ENCODE measurements around the gene MMUT. TPM values are rescaled to one million over a fixed set of nuclear protein-coding genes. Genes with fewer than 3 reads are reported as not detected.
"Not testable (repeated sequence)": the region's sequence is repeated elsewhere in the genome, so short reads cannot be mapped to it uniquely, and the experiment has no call there.

Gene MMUT
- total RNA-seq (2014; rRNA removed; shearing (Covaris generic)) = 12.7 and 15.1 TPM in 2 replicates

DNA sequence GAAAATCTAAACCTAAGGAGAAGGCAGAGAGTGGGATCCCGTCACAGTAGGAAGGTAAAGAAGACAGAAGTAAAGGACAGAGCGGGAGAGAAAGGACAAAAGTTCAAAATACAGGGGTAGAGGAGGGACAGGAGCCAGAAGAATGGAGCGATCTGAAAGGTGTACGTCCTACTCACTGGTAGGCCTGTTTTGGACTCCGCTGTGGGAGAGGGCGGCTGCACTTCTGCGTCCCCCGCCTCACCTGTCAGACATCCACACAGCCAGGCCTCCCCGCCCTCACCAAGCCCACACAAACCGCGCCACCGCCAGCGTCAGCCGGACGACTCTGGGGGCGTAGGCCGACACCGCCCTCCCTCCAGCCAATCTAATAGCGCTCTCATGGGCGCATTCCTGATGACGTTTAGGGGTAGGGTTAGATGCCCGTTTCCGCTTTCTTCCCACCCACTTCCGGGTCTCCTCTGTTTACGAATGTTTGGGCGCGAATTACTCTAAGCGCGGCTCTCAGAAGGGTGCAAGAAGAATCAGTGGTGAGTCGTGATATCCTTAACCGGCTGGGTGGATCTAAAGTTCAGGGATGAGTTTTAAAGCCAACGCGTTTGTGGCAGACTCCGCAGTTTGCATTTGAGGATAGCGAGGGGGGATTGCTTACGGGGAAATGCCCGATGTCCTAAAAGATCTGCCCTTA, at the start of gene MMUT, which contains the start of gene CENPQ:
MMUT (minus strand) TSS at position 327 of the 685 bp plus-strand sequence. CDS start 3,787 bp downstream, outside the sequence.
CENPQ (plus strand) TSS at position 444 of the 685 bp plus-strand sequence. CDS start 6,807 bp downstream, outside the sequence.
- peak; percentile 96 for DNase-seq (ENCODE audit: low spot score)
- in situ Hi-C loops (cut with HindIII; ENCODE audit: low sequenced_read_pairs) = no loop called here

DNA sequence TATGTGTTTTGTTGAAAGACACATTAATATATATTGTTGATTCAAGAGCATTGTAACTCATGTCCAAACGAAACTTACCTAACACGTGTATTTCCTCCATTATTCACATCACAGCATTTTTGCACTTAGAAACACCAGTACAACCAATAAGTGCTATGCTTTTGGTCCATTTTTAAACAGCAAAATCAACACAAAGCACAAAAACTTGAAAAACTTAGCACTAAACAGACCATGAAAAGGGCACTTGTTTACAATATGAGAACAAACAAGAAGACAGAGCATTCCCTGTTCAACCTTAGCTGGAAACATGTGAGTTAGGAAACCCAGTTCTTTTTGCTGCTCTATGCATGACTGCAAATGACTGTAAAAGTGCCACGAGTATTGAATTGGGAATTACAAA, 46.3 kb upstream of the MMUT start:
- in situ Hi-C loops (cut with HindIII; ENCODE audit: low sequenced_read_pairs) = no loop called here
- DNase-seq (ENCODE audit: low spot score) = no peak

DNA sequence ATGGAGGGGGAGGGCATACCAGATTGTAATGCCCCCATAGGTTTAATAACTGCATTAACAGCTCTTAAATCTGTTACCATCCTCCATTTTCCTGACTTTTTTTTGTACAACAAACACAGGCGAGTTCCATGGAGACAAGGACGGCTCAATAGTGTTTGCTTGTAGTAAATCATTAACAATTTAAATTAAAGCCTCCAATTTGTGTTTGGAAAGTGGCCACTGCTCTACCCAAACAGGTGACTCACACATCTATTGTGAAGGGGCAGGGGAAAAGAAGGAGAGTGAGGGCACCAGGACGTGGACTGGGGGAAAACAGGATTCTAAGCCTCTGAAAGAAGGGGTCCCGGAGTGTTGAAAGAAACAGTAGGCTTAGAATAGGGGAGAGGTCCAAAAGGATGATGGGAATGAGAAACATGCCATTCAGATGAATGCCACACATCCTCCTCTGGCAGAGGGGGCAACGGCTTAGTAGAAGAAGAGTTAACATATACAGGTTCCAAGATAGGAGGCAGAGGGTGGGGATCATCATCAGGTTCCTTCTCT, 43.6 kb upstream of the MMUT start:
- in situ Hi-C loops (cut with HindIII; ENCODE audit: low sequenced_read_pairs) = no loop called here
- no peak for DNase-seq (ENCODE audit: low spot score)

DNA sequence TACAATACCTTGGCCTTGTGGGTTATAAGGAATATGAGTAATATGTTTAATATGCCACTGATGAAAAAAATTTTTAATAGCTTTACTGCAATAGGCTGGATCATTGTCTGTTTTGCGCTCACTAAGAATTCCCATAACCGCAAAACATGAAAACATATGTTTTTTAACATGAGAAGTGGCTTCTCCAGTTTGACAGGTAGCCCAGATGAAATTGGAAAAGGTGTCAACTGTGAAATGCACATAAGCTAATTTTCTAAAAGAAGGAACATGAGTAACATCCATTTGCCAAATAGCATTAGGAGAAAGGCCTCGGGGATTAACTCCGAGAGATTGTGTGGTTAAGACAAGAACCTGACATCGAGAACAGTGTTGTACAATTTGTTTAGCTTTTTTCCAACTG, 41.6 kb upstream of the MMUT start:
- DNase-seq (ENCODE audit: low spot score) = no peak
- in situ Hi-C loops (cut with HindIII; ENCODE audit: low sequenced_read_pairs) = no loop called here

DNA sequence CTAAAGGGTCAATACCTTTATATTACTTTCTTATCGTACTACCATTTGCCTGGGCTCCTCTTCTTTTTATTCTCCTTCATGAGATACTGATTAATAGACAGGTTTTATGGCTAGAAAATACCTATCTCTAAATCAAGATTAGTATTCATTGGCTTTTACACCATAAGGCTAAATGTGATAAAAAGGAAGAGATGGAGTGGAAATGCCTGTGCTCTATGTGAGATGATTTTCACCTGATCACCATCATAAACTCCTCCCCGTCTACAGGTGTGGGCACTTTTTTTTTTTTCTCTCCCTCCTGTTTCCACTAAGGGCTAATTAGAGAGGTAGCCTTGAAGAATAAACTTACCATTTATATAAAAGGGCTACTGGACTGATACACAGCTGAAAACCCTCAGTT, 36.6 kb upstream of the MMUT start, which contains the start of gene GLYATL3:
GLYATL3 (plus strand) TSS at position 301 of the 400 bp plus-strand sequence. CDS start 12,068 bp downstream, outside the sequence.
- DNase-seq (ENCODE audit: low spot score) = no peak
- in situ Hi-C loops (cut with HindIII; ENCODE audit: low sequenced_read_pairs) = no loop called here

DNA sequence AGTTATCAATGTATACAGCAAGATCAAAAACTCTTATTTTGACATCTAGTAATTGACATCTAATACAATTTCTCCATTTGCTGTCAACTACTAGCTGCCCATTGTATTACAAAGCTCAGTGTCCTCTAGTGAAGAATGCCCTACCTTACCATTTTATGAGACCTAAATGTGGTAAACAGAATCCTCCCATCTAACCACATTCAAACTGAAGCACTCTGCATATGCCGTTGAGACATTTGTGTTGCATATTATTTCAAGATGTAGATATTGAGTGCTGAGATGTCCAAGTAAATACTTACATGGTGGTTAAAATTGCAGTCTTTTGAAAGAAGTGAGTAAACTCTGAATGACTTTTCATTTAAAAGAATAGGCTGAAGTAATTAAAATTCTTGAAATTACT, 36.1 kb upstream of the MMUT start:
- DNase-seq (ENCODE audit: low spot score) = no peak
- in situ Hi-C loops (cut with HindIII; ENCODE audit: low sequenced_read_pairs) = no loop called here

DNA sequence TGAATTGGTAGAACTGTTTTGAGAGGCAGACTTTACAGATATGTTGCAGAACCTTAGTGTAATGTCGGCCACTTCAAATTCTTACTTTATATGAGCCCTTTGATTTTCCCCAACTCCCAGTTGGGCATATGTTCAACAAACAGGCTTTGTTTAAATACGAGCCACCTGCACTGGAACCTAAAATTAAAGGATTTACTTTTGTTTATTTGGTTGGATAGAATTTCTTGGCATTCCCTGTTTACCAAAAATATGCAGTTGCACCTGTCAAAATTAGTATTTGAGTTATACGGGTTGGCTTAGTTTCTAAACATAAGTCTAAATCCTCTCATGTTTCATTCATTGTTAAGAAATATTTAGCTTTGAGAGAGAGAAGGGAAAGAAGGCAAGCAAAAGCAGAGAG, 34.3 kb upstream of the MMUT start:
- no peak for DNase-seq (ENCODE audit: low spot score)
- in situ Hi-C loops (cut with HindIII; ENCODE audit: low sequenced_read_pairs) = no loop called here

DNA sequence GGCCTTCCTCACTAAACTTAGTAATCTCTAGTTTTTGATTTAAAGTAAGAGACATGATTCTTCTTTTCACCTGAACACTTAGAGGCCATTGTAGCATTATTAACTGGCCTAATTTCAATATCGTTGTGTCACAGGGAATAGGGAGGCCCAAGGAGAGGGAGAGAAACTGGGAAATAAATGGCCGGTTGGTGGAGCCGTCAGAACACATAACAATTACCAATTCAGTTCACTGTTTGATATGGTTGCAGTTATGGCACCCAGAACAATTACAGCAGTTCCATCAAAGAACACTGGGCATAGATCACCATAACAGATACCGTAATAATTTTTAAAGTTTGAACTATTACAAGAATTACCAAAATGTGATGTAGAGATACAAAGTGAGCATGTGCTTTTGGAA, 27.6 kb upstream of the MMUT start:
- in situ Hi-C loops (cut with HindIII; ENCODE audit: low sequenced_read_pairs) = no loop called here
- no peak for DNase-seq (ENCODE audit: low spot score)

DNA sequence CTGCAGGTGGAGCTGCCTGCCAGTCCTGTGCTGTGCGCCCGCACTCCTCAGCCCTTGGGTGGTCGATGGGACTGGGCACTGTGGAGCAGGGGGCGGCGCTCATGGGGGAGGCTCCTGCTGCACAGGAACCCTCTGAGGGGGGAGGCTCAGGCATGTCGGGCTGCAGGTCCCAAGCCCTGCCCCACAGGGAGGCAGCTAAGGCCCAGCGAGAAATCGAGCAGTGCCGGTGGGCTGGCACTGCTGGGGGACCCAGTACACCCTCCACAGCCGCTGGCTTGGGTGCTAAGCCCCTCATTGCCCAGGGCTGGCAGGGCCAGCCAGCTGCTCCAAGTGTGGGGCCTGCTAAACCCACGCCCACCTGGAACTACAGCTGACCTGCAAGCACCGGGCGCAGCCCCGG, 20.3 kb upstream of the MMUT start:
- in situ Hi-C loops (cut with HindIII; ENCODE audit: low sequenced_read_pairs); DNase-seq (ENCODE audit: low spot score): not testable (repeated sequence)

DNA sequence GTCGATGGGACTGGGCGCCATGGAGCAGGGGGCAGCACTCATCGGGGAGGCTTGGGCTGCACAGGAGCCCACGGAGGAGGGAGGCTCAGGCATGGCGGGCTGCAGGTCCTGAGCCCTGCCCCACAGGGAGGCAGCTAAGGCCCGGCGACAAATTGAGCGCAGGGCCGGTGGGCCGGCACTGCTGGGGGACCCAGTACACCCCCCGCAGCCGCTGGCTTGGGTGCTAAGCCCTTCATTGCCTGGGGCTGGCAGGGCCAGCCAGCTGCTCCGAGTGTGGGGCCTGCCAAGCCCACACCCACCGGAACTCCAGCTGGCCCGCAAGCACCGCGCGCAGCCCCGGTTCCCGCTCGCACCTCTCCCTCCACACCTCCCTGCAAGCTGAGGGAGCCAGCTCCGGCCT, 18.8 kb upstream of the MMUT start:
- in situ Hi-C loops (cut with HindIII; ENCODE audit: low sequenced_read_pairs); DNase-seq (ENCODE audit: low spot score): not testable (repeated sequence)

DNA sequence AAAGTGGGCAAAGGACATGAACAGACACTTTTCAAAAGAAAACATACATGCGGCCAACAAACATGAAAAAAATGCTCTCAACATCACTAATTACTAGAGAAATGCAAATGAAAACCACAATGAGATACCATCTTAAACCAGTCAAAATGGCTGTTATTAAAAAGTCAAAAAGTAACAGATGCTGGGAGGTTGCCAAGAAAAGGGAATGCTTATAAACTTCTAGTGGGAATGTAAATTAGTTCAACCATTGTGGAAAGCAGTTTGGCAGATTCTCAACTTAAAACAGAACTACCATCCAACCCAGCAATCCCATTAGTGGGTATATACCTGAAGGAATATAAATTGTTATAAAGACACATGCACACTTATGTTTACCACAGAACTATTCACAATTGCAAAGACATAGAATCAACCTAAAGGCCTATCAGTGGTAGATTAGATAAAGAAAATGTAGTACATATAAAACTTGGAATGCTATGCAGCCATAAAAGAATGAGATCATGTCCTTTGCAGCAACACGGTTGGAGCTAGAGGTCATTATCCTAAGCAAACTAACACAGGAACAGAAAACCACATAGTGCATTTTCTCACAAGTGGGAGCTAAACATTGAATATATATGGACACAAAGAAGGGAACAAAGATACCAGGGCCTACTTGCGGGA, 16.4 kb upstream of the MMUT start:
- no peak for DNase-seq (ENCODE audit: low spot score)
- in situ Hi-C loops (cut with HindIII; ENCODE audit: low sequenced_read_pairs) = no loop called here

DNA sequence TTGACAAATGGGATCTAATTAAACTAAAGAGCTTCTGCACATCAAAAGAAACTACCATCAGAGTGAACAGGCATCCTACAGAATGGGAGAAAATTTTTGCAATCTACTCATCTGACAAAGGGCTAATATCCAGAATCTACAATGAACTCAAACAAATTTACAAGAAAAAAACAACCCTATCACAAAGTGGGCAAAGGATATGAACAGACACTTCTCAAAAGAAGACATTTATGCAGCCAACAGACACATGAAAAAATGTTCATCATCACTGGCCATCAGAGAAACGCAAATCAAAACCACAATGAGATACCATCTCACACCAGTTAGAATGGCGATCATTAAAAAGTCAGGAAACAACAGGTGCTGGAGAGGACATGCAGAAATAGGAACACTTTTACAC, 13.5 kb upstream of the MMUT start:
- in situ Hi-C loops (cut with HindIII; ENCODE audit: low sequenced_read_pairs); DNase-seq (ENCODE audit: low spot score): not testable (repeated sequence)

DNA sequence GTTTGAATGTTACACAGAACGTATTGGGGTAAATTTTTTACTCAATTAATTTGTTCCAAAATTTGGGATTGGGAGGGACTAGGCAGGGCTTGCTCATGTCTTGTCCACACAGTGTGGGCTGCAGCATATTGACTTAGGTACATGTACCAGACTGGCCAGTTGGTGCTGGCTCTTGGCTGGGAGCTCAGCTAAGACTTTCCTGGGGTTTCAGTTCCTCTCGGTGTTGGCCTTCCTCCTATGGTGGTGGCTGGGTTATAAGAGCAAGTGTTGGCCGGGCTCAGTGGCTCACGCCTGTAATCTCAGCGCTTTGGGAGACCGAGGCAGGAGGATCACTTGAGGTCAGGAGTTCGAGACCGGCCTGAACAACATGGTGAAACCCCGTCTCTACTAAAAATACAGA, 5.0 kb upstream of the MMUT start:
- in situ Hi-C loops (cut with HindIII; ENCODE audit: low sequenced_read_pairs) = no loop called here
- no peak for DNase-seq (ENCODE audit: low spot score)

DNA sequence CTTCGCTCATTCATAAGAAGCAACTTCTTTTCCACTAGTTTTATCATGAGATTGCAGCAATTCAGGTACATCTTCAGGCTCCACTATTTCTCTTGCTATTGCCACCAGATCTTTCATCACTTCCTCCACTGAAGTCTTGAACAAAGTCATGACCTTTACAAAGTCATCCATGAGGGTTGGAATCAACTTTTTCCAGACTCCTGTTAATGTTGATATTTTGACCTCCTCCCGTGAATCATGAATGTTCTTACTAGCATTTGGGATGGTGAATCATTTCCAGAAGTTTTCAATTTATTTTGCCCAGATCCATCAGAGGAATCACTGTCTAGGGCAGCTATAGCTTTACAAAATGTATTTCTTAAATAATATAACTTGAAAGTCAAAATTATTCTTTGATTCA, 1.6 kb upstream of the MMUT start:
- DNase-seq (ENCODE audit: low spot score) = no peak
- in situ Hi-C loops (cut with HindIII; ENCODE audit: low sequenced_read_pairs) = no loop called here

DNA sequence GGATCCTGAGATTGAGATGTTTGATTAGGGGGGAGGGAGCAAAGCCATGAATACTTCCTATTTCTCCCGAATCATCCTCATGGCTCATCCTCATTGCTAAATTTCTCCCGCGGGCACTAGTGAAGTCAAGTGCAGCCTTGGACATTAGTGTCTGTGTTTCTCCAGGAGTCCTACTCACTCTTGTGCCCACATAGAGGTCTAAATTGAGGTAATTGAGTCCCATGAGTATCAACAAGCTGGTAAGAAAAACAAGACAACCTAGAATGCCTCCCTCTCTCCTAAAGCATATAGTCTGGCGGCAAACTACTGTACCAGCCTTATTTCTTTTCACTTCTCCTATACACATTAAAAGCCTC, 537 bp upstream of the MMUT start:
- DNase-seq (ENCODE audit: low spot score) = no peak
- in situ Hi-C loops (cut with HindIII; ENCODE audit: low sequenced_read_pairs) = no loop called here

DNA sequence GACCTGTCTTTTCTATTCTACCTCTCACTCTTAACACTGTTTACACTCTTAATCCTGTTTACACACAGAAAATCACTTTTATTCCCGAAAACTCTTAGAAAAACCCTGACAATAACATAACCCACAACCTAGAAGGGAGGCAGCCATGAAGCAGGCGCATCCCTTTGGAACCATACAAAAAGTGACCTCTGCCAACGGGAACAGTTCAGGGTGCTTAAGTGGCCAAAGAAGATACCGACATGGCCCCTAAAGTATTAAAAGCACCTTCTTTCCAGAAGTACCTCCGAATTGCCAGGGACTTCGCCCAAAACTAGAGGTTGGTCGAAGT, 490 bp downstream of the MMUT start:
- in situ Hi-C loops (cut with HindIII; ENCODE audit: low sequenced_read_pairs) = no loop called here
- no peak for DNase-seq (ENCODE audit: low spot score)

DNA sequence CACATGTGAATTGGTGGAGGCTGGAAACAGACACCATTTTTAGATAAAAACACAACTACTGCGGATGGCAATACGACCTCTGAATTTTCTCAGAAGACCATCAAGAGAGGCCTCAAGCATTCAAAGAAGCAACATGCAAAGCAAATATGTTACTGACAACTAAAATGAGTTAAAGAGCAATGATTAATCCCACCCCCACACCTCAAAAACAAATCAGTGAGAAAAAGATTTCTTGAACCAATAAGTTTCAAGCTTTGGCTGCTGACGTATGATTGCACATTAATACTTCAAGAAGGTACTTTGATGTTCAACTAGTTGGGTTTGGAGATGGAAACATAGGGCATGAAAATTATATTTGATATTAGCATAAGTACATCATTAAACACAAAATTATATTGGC, 982 bp downstream of the MMUT start:
- in situ Hi-C loops (cut with HindIII; ENCODE audit: low sequenced_read_pairs) = no loop called here

DNA sequence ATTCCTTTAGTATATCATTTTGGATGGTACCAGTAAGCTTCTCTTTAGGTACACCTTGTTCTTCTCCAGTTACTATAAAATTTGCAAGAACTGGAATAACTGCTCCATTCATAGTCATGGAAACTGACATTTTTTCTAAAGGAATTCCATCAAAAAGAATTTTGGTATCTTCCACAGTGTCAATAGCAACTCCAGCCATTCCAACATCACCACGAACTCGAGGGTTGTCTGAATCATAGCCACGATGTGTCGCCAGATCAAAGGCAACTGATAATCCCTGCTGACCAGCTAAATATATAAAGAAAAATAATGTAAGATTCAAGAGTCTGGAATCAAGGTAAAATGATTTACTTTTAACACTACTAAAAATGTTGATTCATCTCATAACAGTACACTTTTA, 5.3 kb downstream of the MMUT start:
- no peak for DNase-seq (ENCODE audit: low spot score)
- in situ Hi-C loops (cut with HindIII; ENCODE audit: low sequenced_read_pairs) = no loop called here

More for the DNA sequence above, 982 bp downstream of the MMUT start:
- DNase-seq (ENCODE audit: low spot score) = peak; percentile 32

DNA sequence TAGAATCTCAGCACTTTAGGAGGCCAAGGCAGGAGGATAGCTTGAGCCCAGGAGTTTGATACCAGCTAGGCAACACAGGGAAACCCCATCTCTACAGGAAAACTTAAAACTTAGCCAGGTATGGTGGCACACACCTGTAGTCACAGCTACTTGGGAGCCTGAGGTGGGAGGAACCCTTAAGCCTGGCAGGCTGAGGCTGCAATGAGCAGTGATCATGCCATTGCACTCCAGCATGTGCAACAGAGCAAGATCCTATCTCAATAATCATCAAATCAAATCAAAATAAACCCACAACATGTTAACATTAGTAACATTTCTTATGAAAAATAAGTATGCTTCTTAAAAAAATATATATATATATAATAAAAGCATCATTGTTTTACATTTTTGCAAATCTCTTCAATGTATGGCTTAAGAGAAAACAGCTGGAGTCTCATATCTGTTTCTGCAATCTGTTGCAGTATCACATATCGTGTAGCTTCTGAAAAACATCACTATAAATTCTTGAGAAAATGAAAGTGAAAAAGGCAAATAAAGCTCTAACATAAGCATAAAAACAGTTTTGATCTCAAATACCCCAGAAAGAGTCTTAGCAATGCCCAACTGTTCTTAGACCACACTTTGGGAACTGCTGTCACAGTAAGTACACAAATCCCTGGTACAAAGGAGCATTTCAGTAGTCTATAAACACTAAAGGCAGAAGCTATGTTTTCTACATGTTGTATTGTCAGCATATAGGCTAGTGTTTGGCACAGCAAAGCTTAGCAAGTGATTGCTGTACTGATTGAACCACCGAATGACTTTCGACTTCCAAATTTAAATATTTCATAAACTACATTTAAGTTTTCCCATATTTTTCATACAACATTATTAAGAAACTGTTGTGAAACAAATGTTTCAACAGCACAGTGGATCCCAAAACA, 8.0 kb downstream of the MMUT start:
- no peak for DNase-seq (ENCODE audit: low spot score)
- in situ Hi-C loops (cut with HindIII; ENCODE audit: low sequenced_read_pairs) = no loop called here

DNA sequence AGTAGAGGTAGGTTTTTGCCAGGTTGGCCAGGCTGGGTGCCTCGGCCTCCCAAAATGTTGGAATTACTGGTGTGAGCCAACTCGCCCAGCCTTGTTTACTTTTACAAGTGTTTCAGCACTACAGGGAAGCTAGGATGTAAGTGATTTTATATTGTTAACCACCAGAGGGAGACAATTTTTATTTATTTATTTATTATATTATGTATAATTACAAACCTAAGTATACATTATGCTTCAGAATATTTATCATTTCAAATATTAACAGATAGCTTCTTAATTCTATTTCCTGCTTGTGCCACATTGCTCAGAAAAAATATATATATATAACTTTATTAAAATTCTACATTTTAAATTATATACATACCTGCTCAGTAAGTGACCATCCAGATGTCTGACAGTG, 9.8 kb downstream of the MMUT start:
- DNase-seq (ENCODE audit: low spot score) = no peak
- in situ Hi-C loops (cut with HindIII; ENCODE audit: low sequenced_read_pairs) = no loop called here

Measured in G401 (cell line).